H9 (cell line): ENCODE results near the gene DPYD. TPM values are rescaled to one million over a fixed set of nuclear protein-coding genes. Genes with fewer than 3 reads are reported as not detected.

Experiments
- DNase-seq: peaks from one replicate; pipeline ENCODE4 v3.0.0-alpha.2; 2017
- H2AFZ ChIP-seq: one replicate; pipeline ENCODE4 v1.6.1; 2013; ENCODE audit warnings: mild to moderate bottlenecking, low read length, control low read depth, moderate library complexity
- H2AK5ac ChIP-seq: 2 replicates; pipeline ENCODE4 v1.6.1; 2013; ENCODE audit warnings: low read length, control low read depth, mixed read lengths; ENCODE audit not compliant: insufficient read length
- H2BK120ac ChIP-seq: one replicate; pipeline ENCODE4 v1.6.1; 2013; ENCODE audit warnings: low read depth, mild to moderate bottlenecking, low read length, control low read depth, inconsistent platforms; ENCODE audit not compliant: poor library complexity, severe bottlenecking
- H2BK12ac ChIP-seq: 2 replicates; pipeline ENCODE4 v1.6.1; 2013; ENCODE audit warnings: low read length, control low read depth, mixed read lengths, low read depth; ENCODE audit not compliant: insufficient read length
- H2BK15ac ChIP-seq: 2 replicates; pipeline ENCODE4 v1.6.1; 2013; ENCODE audit warnings: low read depth, low read length, control low read depth
- H2BK20ac ChIP-seq: one replicate; pipeline ENCODE4 v1.6.1; 2013; ENCODE audit warnings: low read depth, mild to moderate bottlenecking, low read length, control low read depth, inconsistent platforms; ENCODE audit not compliant: poor library complexity, severe bottlenecking
- H2BK5ac ChIP-seq: 2 replicates; pipeline ENCODE4 v1.6.1; 2013; ENCODE audit warnings: low read length, control low read depth, mixed read lengths; ENCODE audit not compliant: insufficient read length
- H3K14ac ChIP-seq: 2 replicates; pipeline ENCODE4 v1.6.1; 2013; ENCODE audit warnings: low read length, control low read depth; ENCODE audit not compliant: insufficient read depth
- H3K18ac ChIP-seq: 2 replicates; pipeline ENCODE4 v1.6.1; 2013; ENCODE audit warnings: low read depth, mild to moderate bottlenecking, mixed read lengths, low read length, control low read depth; ENCODE audit not compliant: insufficient read length
- H3K23ac ChIP-seq: 2 replicates; pipeline ENCODE4 v1.6.1; 2013; ENCODE audit warnings: low read length, control low read depth, mixed read lengths, low read depth; ENCODE audit not compliant: insufficient read length
- H3K23me2 ChIP-seq: 2 replicates; pipeline ENCODE4 v1.6.1; 2013; ENCODE audit warnings: low read depth, mild to moderate bottlenecking, mixed read lengths, low read length, control low read depth; ENCODE audit not compliant: insufficient read length, poor library complexity, severe bottlenecking
- H3K27ac ChIP-seq: 2 replicates; pipeline ENCODE4 v1.5.1; 2013; ENCODE audit warnings: low read length, control low read depth, mixed read lengths, low read depth; ENCODE audit not compliant: insufficient read length
- H3K27me3 ChIP-seq: 2 replicates; pipeline ENCODE4 v1.6.1; 2013; ENCODE audit warnings: low read length, control low read depth, inconsistent platforms; ENCODE audit not compliant: insufficient read depth
- H3K4ac ChIP-seq: 2 replicates; pipeline ENCODE4 v1.6.1; 2013; ENCODE audit warnings: low read depth, mild to moderate bottlenecking, control low read depth, inconsistent platforms, low read length, moderate library complexity
- H3K4me1 ChIP-seq: 2 replicates; pipeline ENCODE4 v1.6.1; 2013; ENCODE audit warnings: low read length, control low read depth, inconsistent platforms; ENCODE audit not compliant: insufficient read depth
- H3K4me2 ChIP-seq: 2 replicates; pipeline ENCODE4 v1.6.1; 2013; ENCODE audit warnings: low read length, control low read depth, mixed read lengths; ENCODE audit not compliant: insufficient read length, insufficient read depth
- H3K56ac ChIP-seq: 2 replicates; pipeline ENCODE4 v1.6.1; 2013; ENCODE audit warnings: low read depth, mild to moderate bottlenecking, mixed read lengths, low read length, control low read depth; ENCODE audit not compliant: insufficient read length
- H3K79me1 ChIP-seq: 2 replicates; pipeline ENCODE4 v1.6.1; 2013; ENCODE audit warnings: low read depth, mild to moderate bottlenecking, moderate library complexity, low read length, control low read depth, inconsistent platforms; ENCODE audit not compliant: insufficient read depth, poor library complexity, severe bottlenecking
- H3K79me2 ChIP-seq: 2 replicates; pipeline ENCODE4 v1.6.1; 2013; ENCODE audit warnings: low read length, control low read depth, inconsistent platforms; ENCODE audit not compliant: insufficient read depth
- H3K9ac ChIP-seq: 2 replicates; pipeline ENCODE4 v1.6.1; 2013; ENCODE audit warnings: low read length, control low read depth, mixed read lengths; ENCODE audit not compliant: insufficient read length; ENCODE audit errors: extremely low read depth
- H3K9me3 ChIP-seq: one replicate; pipeline ENCODE4 v1.6.1; 2013; ENCODE audit warnings: low read depth, low read length, inconsistent platforms; ENCODE audit not compliant: control insufficient read depth
- H3T11ph ChIP-seq: one replicate; pipeline ENCODE4 v1.6.1; 2013; ENCODE audit warnings: mild to moderate bottlenecking, low read length, control low read depth, inconsistent platforms
- H4K20me1 ChIP-seq: one replicate; pipeline ENCODE4 v1.6.1; 2013; ENCODE audit not compliant: control insufficient read depth, insufficient read length, insufficient read depth
- H4K5ac ChIP-seq: 2 replicates; pipeline ENCODE4 v1.6.1; 2013; ENCODE audit warnings: low read depth, mild to moderate bottlenecking, mixed read lengths, low read length, control low read depth; ENCODE audit not compliant: insufficient read length
- H4K8ac ChIP-seq: replicated peaks from 2 replicates; pipeline ENCODE4 v1.6.1; 2013; ENCODE audit warnings: low read length, control low read depth, mixed read lengths, low read depth; ENCODE audit not compliant: insufficient read length
- H4K91ac ChIP-seq: 2 replicates; pipeline ENCODE4 v1.6.1; 2013; ENCODE audit warnings: low read depth, mild to moderate bottlenecking, moderate library complexity, mixed read lengths, low read length, control low read depth; ENCODE audit not compliant: insufficient read length
- H3K27ac Mint-ChIP-seq, 3 experiments: 2 replicates in 2 of 3; 3 replicates in 1 of 3; pipeline ENCODE4 v1.8.0; 2020 to 2021; ENCODE audit warnings: mixed read lengths in 3 of 3, mild to moderate bottlenecking in 1 of 3, moderate library complexity in 1 of 3
- H3K27me3 Mint-ChIP-seq: 2 replicates; pipeline ENCODE4 v1.8.0; 2021; ENCODE audit warnings: low read depth, mild to moderate bottlenecking, moderate library complexity, mixed read lengths
- H3K36me3 Mint-ChIP-seq, 3 experiments: 2 replicates in 2 of 3; 3 replicates in 1 of 3; pipeline ENCODE4 v1.8.0; 2020 to 2021; ENCODE audit warnings: low read depth in 3 of 3, mixed read lengths in 3 of 3; ENCODE audit not compliant: insufficient read depth in 1 of 3
- H3K4me1 Mint-ChIP-seq, 2 experiments: 2 replicates each; pipeline ENCODE4 v1.8.0; 2020; ENCODE audit warnings: mixed read lengths in 2 of 2
- H3K4me3 Mint-ChIP-seq, 2 experiments: 2 replicates in 1 of 2; 3 replicates in 1 of 2; pipeline ENCODE4 v1.8.0; 2020 to 2021; ENCODE audit warnings: mild to moderate bottlenecking in 2 of 2, mixed read lengths in 2 of 2, moderate library complexity in 1 of 2
- H3K9me3 Mint-ChIP-seq, 2 experiments: 2 replicates in 1 of 2; 3 replicates in 1 of 2; pipeline ENCODE4 v1.8.0; 2020; ENCODE audit warnings: mild to moderate bottlenecking in 2 of 2, mixed read lengths in 2 of 2, moderate library complexity in 1 of 2
- WGBS: extraction: QIAGEN DNeasy Blood & Tissue Kit; methylation state at CpG from one replicate; pipeline ENCODE4 v1.1.7; 2013; ENCODE audit warnings: missing lambda C conversion rate, low lambda C conversion rate, mixed read lengths; ENCODE audit not compliant: insufficient read length; ENCODE audit errors: extremely low coverage; 5-methylcytosine and 5-hydroxymethylcytosine counted together
- total RNA-seq: library from RNA; stranded (reverse); gene quantifications from 2 replicates; pipeline ENCODE4 v1.2.1, GENCODE V29; 2021
- TF ChIP-seq, protein P1 (sequence below): fragments of 200-600 bp; sonication (generic); conservative IDR thresholded peaks from 3 replicates; pipeline ENCODE4 v1.8.0; 2021; ENCODE audit warnings: antibody characterized with exemption, mild to moderate bottlenecking

DPYD gene
- total RNA-seq, 1 experiment from 2014 or later, result 0.37 TPM

DNA sequence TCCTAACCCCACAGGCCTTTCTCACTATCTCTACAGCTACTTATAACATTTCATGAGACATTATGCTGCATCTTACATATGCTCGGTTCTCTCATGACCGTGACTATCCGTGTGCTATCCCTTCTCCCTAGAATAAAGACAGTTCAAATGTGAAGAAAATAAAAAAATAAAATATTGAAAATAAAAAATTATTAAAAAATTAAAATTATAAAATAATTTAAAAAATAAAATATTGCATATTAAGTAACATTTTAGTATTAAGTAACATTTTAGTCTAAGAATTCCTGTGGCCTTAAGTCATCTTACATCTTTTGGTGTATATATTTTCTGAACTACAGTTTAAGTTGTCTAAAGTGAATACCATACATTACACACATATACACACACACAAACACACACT lies 415.5 kb downstream of the DPYD start:
- no peak overlapping the region for H3K9ac ChIP-seq
- H4K20me1 ChIP-seq, result no peaks in the 10 kb centered on the region
- H3K27me3 ChIP-seq, result no peaks in the 10 kb centered on the region
- no peak overlapping the region for H3T11ph ChIP-seq
- H4K8ac ChIP-seq, result no peak overlapping the region
- no peaks in the 10 kb centered on the region for H3K79me2 ChIP-seq
- H3K36me3 Mint-ChIP-seq, result no peaks in the 10 kb centered on the region
- no peak overlapping the region for H3K27ac ChIP-seq
- H3K9me3 ChIP-seq, result no peaks in the 10 kb centered on the region
- H3K23me2 ChIP-seq, result no peaks in the 10 kb centered on the region
- H4K5ac ChIP-seq, result no peak overlapping the region
- TF ChIP-seq, protein P1, sequence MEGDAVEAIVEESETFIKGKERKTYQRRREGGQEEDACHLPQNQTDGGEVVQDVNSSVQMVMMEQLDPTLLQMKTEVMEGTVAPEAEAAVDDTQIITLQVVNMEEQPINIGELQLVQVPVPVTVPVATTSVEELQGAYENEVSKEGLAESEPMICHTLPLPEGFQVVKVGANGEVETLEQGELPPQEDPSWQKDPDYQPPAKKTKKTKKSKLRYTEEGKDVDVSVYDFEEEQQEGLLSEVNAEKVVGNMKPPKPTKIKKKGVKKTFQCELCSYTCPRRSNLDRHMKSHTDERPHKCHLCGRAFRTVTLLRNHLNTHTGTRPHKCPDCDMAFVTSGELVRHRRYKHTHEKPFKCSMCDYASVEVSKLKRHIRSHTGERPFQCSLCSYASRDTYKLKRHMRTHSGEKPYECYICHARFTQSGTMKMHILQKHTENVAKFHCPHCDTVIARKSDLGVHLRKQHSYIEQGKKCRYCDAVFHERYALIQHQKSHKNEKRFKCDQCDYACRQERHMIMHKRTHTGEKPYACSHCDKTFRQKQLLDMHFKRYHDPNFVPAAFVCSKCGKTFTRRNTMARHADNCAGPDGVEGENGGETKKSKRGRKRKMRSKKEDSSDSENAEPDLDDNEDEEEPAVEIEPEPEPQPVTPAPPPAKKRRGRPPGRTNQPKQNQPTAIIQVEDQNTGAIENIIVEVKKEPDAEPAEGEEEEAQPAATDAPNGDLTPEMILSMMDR, result no peak
- H2AK5ac ChIP-seq, result no peak overlapping the region
- H3K4me1 Mint-ChIP-seq, result peaks cover 0 to 10% of the 10 kb centered on the region in 2 experiments; a peak in 2 of 4 replicates
- H3K27me3 Mint-ChIP-seq, result no peaks in the 10 kb centered on the region
- no CpG with 5 or more reads among the region's 3 CpGs for WGBS
- no peak overlapping the region for H2AFZ ChIP-seq
- no peak overlapping the region for H2BK5ac ChIP-seq
- no peak overlapping the region for H3K18ac ChIP-seq
- H2BK20ac ChIP-seq, result no peak overlapping the region
- no peak overlapping the region for H4K91ac ChIP-seq
- no peak for DNase-seq
- no peak overlapping the region for H3K56ac ChIP-seq
- no peak overlapping the region for H3K23ac ChIP-seq
- no peak overlapping the region for H2BK15ac ChIP-seq
- no peaks in the 10 kb centered on the region for H3K79me1 ChIP-seq
- H3K4me3 Mint-ChIP-seq, result no peak overlapping the region
- H3K4ac ChIP-seq, result no peak overlapping the region
- no peak overlapping the region for H2BK120ac ChIP-seq
- no peak overlapping the region for H3K14ac ChIP-seq
- H3K4me1 ChIP-seq, result no peaks in the 10 kb centered on the region
- no peaks in the 10 kb centered on the region for H3K9me3 Mint-ChIP-seq
- no peak overlapping the region for H3K4me2 ChIP-seq
- no peak overlapping the region for H3K27ac Mint-ChIP-seq
- no peak overlapping the region for H2BK12ac ChIP-seq
